ENCODE measurements around the gene ZNF860. TPM values are rescaled to one million over a fixed set of nuclear protein-coding genes. Genes with fewer than 3 reads are reported as not detected.
"Not testable (repeated sequence)": the region's sequence is repeated elsewhere in the genome, so short reads cannot be mapped to it uniquely, and the experiment has no call there.

The ZNF860 gene
- total and polyA plus RNA-seq, 4 donors = 0.25 to 1.8 (median 0.48) TPM

DNA sequence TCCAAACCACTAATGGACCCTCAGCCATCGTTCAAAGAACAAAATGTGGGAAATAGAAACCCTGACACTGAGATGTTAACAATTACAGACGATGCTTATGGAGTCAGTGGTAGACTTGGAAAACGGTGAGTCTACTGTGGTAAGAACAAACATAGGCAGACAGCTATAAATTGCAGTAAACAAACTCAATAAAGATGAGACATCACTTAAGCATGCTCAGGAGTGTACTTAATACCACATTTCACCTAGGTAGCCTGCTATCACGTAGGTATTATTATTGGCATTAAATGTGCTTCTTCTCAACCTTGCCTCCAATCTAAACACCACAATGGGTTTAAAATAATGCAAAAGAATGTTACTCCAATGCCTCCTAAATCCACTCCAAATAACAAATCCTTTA is 3.0 kb upstream of the ZNF860 start:
- 86 to 89% methylated on average over 4 of the region's 4 CpGs for WGBS, 2 donors
- Histone ChIP-seq H3K27ac (ENCODE audit: low read depth in 1 of 2, low read length in 2 of 2) (no peak overlapping the region), H3K4me1 (ENCODE audit: control insufficient read depth in 1 of 2, insufficient read depth in 2 of 2, low read length in 2 of 2) (no peaks in the 10 kb centered on the region), H3K36me3 (ENCODE audit: control insufficient read depth in 1 of 2, insufficient read depth in 2 of 2, low read length in 1 of 2) (peaks cover 0 to 3% of the 10 kb centered on the region in 2 donors), H3K9me3 (ENCODE audit: control insufficient read depth, low read length) (no peaks in the 10 kb centered on the region), H3K27me3 (ENCODE audit: control insufficient read depth in 1 of 2, insufficient read depth in 2 of 2, low read length in 1 of 2) (no peaks in the 10 kb centered on the region), H3K4me3 (ENCODE audit: low read length in 2 of 2) (no peak overlapping the region)
- ATAC-seq (ENCODE audit: low FRiP score) (no peak), DNase-seq (no peak)
- intact Hi-C loops (cut with DNase I) = no loop called here

DNA sequence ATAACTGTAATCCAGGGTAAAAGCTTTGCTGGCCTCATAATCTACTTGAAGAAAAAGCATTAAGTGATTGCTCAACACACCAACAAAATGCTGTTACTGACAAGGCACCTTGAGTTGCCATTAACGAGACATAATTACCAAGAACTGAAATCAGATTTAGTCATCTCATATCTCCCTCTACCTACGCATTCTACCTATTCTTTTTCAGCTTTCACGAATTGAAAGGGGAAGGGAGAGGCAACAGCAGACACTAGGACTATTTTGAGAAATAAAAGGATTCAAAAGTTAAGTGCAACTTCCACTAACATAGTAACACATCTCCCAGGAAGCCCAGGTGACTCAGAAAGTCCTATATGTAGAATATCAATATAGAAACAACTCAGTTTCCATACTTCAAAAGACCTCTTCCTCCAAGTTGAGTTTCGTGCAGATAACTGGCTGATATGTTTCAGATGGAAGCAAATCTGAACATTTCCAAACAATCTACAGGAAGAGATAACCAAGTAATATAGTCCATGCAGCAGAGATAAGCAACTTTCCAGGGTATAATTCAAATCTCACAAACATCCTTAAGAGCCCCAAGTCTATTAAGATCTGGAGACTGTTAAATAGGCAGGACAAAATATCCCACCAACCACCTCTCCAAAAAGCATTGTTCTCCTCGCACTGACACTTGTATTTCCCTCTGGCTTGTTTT is 2.4 kb upstream of the ZNF860 start:
- H3K27ac ChIP-seq (ENCODE audit: low read depth in 1 of 2, low read length in 2 of 2) = no peak overlapping the region
- ATAC-seq (ENCODE audit: low FRiP score) = no peak
- no peaks in the 10 kb centered on the region for H3K9me3 ChIP-seq (ENCODE audit: control insufficient read depth, low read length)
- H3K27me3 ChIP-seq (ENCODE audit: control insufficient read depth in 1 of 2, insufficient read depth in 2 of 2, low read length in 1 of 2) = no peaks in the 10 kb centered on the region
- H3K36me3 ChIP-seq (ENCODE audit: control insufficient read depth in 1 of 2, insufficient read depth in 2 of 2, low read length in 1 of 2) = peaks cover 0 to 3% of the 10 kb centered on the region in 2 donors
- H3K4me1 ChIP-seq (ENCODE audit: control insufficient read depth in 1 of 2, insufficient read depth in 2 of 2, low read length in 2 of 2) = no peaks in the 10 kb centered on the region
- intact Hi-C loops (cut with DNase I) = no loop called here
- H3K4me3 ChIP-seq (ENCODE audit: low read length in 2 of 2) = no peak overlapping the region
- no peak for DNase-seq
- 88 to 90% methylated on average over 5 of the region's 5 CpGs for WGBS, 2 donors

DNA sequence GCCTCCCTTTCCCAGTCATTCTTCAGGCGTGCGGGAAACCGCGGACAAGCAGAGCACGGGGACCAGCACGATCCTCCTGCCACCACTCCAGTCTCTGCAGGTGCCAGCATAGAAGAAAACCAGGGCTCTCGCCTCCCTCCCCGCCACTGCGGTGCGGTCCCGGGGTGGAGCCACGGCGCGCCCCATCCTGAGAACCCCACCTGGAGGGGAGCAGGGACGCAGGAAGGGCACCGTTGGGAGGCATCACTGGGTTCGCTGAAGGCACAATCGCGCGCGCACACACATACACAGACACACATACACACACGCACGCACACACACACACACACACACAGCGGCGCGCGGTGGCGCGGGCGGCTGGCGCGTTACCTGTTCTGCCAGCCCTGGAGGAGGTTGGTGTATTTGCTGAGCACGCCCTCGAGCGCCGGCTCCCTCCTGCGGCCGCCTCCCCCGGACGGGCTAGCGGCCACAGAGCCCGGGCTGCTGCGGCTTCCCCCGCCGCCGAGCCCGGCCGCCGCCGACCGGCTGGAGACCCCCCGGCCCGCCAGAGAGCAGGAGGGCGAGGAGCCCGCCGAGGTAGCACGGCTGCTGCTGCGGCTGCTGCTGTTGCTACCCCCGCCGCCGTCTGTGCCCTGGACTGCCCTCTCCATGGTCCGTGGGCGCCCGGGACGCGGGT is 882 bp upstream of the ZNF860 start:
- Histone ChIP-seq H3K27me3 (ENCODE audit: control insufficient read depth in 1 of 2, insufficient read depth in 2 of 2, low read length in 1 of 2) (no peaks in the 10 kb centered on the region), H3K36me3 (ENCODE audit: control insufficient read depth in 1 of 2, insufficient read depth in 2 of 2, low read length in 1 of 2) (peaks cover 0 to 3% of the 10 kb centered on the region in 2 donors), H3K27ac (ENCODE audit: low read depth in 1 of 2, low read length in 2 of 2) (peak overlapping the region in 1 of 2 donors; percentile 77), H3K4me3 (ENCODE audit: low read length in 2 of 2) (peak overlapping the region; percentile 57 to 88), H3K9me3 (ENCODE audit: control insufficient read depth, low read length) (no peaks in the 10 kb centered on the region), H3K4me1 (ENCODE audit: control insufficient read depth in 1 of 2, insufficient read depth in 2 of 2, low read length in 2 of 2) (no peaks in the 10 kb centered on the region)
- DNase-seq = peak; percentile 66 to 83
- 0% methylated on average over 40 to 66 of the region's 66 CpGs for WGBS, 2 donors
- intact Hi-C loops (cut with DNase I) = loop anchor here in 1 of 2 donors (2.0 kb wide), 1 partner anchor 104 kb away; no protein-coding TSS in a partner anchor
- ATAC-seq (ENCODE audit: low FRiP score) = peak; percentile 70

DNA sequence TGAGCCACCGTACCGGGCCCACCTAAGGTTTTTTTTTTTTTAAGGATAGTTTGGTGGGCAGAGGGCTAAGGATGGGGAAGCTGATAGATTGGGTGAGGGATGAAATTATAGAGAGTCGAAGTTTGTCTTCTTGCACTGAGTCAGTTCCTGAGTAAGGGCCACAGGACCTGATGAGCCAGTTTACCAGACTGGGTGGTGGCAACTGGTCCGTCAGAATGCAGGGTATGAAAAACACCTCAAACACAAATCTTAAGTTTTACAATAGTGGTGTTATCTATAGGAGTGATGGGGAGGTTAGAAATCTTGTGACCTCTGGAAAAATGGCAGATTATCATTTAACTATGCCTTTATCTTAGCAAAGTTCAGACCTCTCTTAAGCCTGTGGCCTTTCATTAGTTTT is 2.8 kb downstream of the ZNF860 start:
- Histone ChIP-seq H3K9me3 (ENCODE audit: control insufficient read depth, low read length) (peaks cover 12% of the 10 kb centered on the region), H3K36me3 (ENCODE audit: control insufficient read depth in 1 of 2, insufficient read depth in 2 of 2, low read length in 1 of 2) (no peaks in the 10 kb centered on the region), H3K27me3 (ENCODE audit: control insufficient read depth in 1 of 2, insufficient read depth in 2 of 2, low read length in 1 of 2) (no peaks in the 10 kb centered on the region), H3K27ac (ENCODE audit: low read depth in 1 of 2, low read length in 2 of 2) (no peak overlapping the region), H3K4me1 (ENCODE audit: control insufficient read depth in 1 of 2, insufficient read depth in 2 of 2, low read length in 2 of 2) (no peaks in the 10 kb centered on the region), H3K4me3 (ENCODE audit: low read length in 2 of 2) (no peak overlapping the region)
- WGBS, 2 donors = 92 to 100% methylated on average over 4 of the region's 4 CpGs
- ATAC-seq (ENCODE audit: low FRiP score) (no peak), DNase-seq (no peak)
- intact Hi-C loops (cut with DNase I) = no loop called here

DNA sequence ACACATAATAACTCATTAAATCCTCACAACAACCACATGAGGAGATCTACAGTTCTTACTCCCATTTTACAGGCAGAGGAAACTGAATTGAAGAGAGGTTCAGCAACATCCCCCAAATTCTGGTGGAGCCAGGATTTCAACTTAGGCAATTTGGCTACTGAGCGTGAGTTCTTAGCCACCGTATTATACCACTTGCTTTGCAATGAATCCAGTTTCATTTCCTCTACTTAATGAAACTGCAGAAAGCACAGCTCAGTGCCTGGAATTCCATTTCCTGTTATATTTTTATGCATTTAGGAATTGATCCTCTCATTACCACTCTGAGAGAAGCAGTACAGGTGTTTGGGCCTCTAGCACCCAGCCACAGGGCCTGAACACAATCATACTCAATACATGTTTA is 4.3 kb downstream of the ZNF860 start:
- no peaks in the 10 kb centered on the region for H3K4me1 ChIP-seq (ENCODE audit: control insufficient read depth in 1 of 2, insufficient read depth in 2 of 2, low read length in 2 of 2)
- H3K27ac ChIP-seq (ENCODE audit: low read depth in 1 of 2, low read length in 2 of 2) = no peak overlapping the region
- no peak overlapping the region for H3K4me3 ChIP-seq (ENCODE audit: low read length in 2 of 2)
- ATAC-seq (ENCODE audit: low FRiP score) (no peak), DNase-seq (no peak)
- H3K36me3 ChIP-seq (ENCODE audit: control insufficient read depth in 1 of 2, insufficient read depth in 2 of 2, low read length in 1 of 2) = no peaks in the 10 kb centered on the region
- H3K27me3 ChIP-seq (ENCODE audit: control insufficient read depth in 1 of 2, insufficient read depth in 2 of 2, low read length in 1 of 2) = no peaks in the 10 kb centered on the region
- intact Hi-C loops (cut with DNase I) = no loop called here
- WGBS, 2 donors = 88 to 92% methylated on average over 2 of the region's 2 CpGs
- H3K9me3 ChIP-seq (ENCODE audit: control insufficient read depth, low read length) = peaks cover 13% of the 10 kb centered on the region

DNA sequence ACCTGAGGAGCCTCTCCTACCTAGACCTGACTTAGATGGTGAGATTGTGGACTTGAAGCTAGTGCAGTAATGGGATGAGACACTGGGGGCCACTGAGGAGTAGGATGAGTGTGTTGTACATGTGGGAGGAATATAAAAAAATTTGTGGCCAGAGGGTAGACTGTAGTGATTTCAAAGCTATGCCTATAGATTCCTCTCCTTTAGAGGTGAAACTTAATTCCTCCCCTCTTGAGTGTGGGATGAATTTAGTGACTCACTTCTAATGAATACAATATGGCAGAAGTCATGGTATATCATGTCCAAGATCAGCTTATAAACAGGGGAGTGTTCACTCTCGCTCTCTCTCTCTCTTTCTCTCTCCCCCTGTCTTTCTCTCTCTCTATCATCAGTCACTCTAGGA is 6.7 kb downstream of the ZNF860 start:
- H3K36me3 ChIP-seq (ENCODE audit: control insufficient read depth in 1 of 2, insufficient read depth in 2 of 2, low read length in 1 of 2) = no peaks in the 10 kb centered on the region
- H3K27ac ChIP-seq (ENCODE audit: low read depth in 1 of 2, low read length in 2 of 2) = no peak overlapping the region
- H3K4me1 ChIP-seq (ENCODE audit: control insufficient read depth in 1 of 2, insufficient read depth in 2 of 2, low read length in 2 of 2) = no peaks in the 10 kb centered on the region
- H3K9me3 ChIP-seq (ENCODE audit: control insufficient read depth, low read length) = peaks cover 16% of the 10 kb centered on the region
- H3K4me3 ChIP-seq (ENCODE audit: low read length in 2 of 2) = no peak overlapping the region
- WGBS, 2 donors = 100% methylated on average over 1 of the region's 1 CpG
- H3K27me3 ChIP-seq (ENCODE audit: control insufficient read depth in 1 of 2, insufficient read depth in 2 of 2, low read length in 1 of 2) = no peaks in the 10 kb centered on the region
- DNase-seq (no peak), ATAC-seq (ENCODE audit: low FRiP score) (no peak)
- intact Hi-C loops (cut with DNase I) = no loop called here

DNA sequence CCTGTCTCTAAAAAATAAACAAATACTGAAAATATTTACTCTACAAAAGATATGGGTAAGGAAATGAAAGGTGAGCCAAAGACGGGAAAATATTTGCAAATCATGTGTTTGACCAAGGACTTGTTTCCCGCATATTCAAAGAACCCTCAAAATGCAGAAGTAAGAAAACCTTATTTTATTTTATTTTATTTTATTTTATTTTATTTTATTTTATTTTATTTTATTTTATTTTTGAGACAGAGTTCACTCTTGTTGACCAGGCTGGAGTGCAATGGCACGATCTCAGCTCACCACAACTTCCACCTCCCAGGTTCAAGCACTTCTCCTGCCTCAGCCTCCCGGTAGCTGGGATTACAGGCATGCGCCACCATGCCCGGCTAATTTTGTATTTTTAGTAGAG is 11.4 kb downstream of the ZNF860 start:
- H3K27me3 ChIP-seq (ENCODE audit: control insufficient read depth in 1 of 2, insufficient read depth in 2 of 2, low read length in 1 of 2); H3K36me3 ChIP-seq (ENCODE audit: control insufficient read depth in 1 of 2, insufficient read depth in 2 of 2, low read length in 1 of 2); H3K27ac ChIP-seq (ENCODE audit: low read depth in 1 of 2, low read length in 2 of 2); H3K4me1 ChIP-seq (ENCODE audit: control insufficient read depth in 1 of 2, insufficient read depth in 2 of 2, low read length in 2 of 2); DNase-seq; ATAC-seq (ENCODE audit: low FRiP score); intact Hi-C loops (cut with DNase I); H3K4me3 ChIP-seq (ENCODE audit: low read length in 2 of 2): not testable (repeated sequence)
- 93 to 96% methylated on average over 6 of the region's 6 CpGs for WGBS, 2 donors
- H3K9me3 ChIP-seq (ENCODE audit: control insufficient read depth, low read length) = peaks cover 13% of the 10 kb centered on the region

DNA sequence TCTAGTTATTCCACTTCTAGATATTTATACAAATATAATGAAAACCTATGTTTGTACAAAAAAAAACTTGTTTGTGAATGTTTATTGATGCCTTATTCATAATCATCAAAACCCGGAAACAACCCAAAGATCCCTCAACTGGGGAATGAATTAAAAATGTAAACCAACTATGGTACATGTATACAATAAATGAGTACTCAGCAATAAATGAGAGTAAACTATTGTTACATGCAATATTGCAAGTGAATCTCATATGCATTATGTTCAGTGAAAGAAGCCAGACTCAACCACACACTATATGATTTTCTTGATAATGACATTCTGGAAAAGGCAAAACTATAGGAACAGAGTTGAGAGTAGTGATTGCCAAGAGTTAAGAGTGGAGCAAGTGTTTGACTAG is 12.3 kb downstream of the ZNF860 start:
- no peaks in the 10 kb centered on the region for H3K4me1 ChIP-seq (ENCODE audit: control insufficient read depth in 1 of 2, insufficient read depth in 2 of 2, low read length in 2 of 2)
- no peak overlapping the region for H3K27ac ChIP-seq (ENCODE audit: low read depth in 1 of 2, low read length in 2 of 2)
- 93 to 96% methylated on average over 1 of the region's 1 CpG for WGBS, 2 donors
- no peaks in the 10 kb centered on the region for H3K27me3 ChIP-seq (ENCODE audit: control insufficient read depth in 1 of 2, insufficient read depth in 2 of 2, low read length in 1 of 2)
- no peaks in the 10 kb centered on the region for H3K36me3 ChIP-seq (ENCODE audit: control insufficient read depth in 1 of 2, insufficient read depth in 2 of 2, low read length in 1 of 2)
- DNase-seq (no peak), ATAC-seq (ENCODE audit: low FRiP score) (no peak)
- H3K4me3 ChIP-seq (ENCODE audit: low read length in 2 of 2) = no peak overlapping the region
- H3K9me3 ChIP-seq (ENCODE audit: control insufficient read depth, low read length) = peaks cover 7% of the 10 kb centered on the region
- intact Hi-C loops (cut with DNase I) = no loop called here

DNA sequence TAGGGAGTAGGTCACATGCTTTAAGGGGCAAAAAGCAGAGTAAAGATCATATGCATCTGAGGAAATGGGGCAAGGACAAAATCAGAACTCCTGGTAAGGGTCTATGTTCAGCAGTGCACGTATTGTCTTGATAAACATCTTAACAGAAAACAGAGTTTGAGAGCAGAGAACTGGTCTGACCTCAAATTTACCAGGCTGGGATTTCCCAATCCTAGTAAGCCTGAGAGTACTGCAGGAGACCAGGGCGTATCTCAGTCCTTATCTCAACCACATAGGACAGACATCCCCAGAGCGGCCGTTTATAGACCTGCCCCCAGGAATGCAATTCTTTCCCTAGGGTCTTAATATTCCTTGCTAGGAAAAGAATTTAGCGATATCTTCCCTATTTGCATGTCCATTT is 13.5 kb downstream of the ZNF860 start:
- H3K9me3 ChIP-seq (ENCODE audit: control insufficient read depth, low read length); H3K36me3 ChIP-seq (ENCODE audit: control insufficient read depth in 1 of 2, insufficient read depth in 2 of 2, low read length in 1 of 2); ATAC-seq (ENCODE audit: low FRiP score); DNase-seq; H3K4me1 ChIP-seq (ENCODE audit: control insufficient read depth in 1 of 2, insufficient read depth in 2 of 2, low read length in 2 of 2); H3K27ac ChIP-seq (ENCODE audit: low read depth in 1 of 2, low read length in 2 of 2); H3K4me3 ChIP-seq (ENCODE audit: low read length in 2 of 2); intact Hi-C loops (cut with DNase I); H3K27me3 ChIP-seq (ENCODE audit: control insufficient read depth in 1 of 2, insufficient read depth in 2 of 2, low read length in 1 of 2): not testable (repeated sequence)
- WGBS, 2 donors = 84 to 88% methylated on average over 5 of the region's 5 CpGs
